Chondrocyte (in vitro differentiated cells): ENCODE measurements around the gene MSH3. TPM values are rescaled to one million over a fixed set of nuclear protein-coding genes. Genes with fewer than 3 reads are reported as not detected.

ENCODE experiments used
- DNase-seq: peaks from one replicate; pipeline ENCODE4 v3.0.0; 2021; ENCODE audit warnings: mixed read lengths, low spot score
- H3K27ac Mint-ChIP-seq: one replicate; pipeline ENCODE4 v1.8.0; 2021; ENCODE audit warnings: mild to moderate bottlenecking, moderate library complexity, mixed read lengths; ENCODE audit not compliant: unreplicated experiment
- H3K27me3 Mint-ChIP-seq: 2 replicates; pipeline ENCODE4 v1.8.0; 2021; ENCODE audit warnings: low read depth, mixed read lengths
- H3K36me3 Mint-ChIP-seq: 2 replicates; pipeline ENCODE4 v1.8.0; 2021; ENCODE audit warnings: low read depth, mixed read lengths
- H3K4me1 Mint-ChIP-seq: 2 replicates; pipeline ENCODE4 v1.8.0; 2021; ENCODE audit warnings: low read depth, mild to moderate bottlenecking, mixed read lengths
- H3K4me3 Mint-ChIP-seq: one replicate; pipeline ENCODE4 v1.8.0; 2021; ENCODE audit warnings: mild to moderate bottlenecking, moderate library complexity, mixed read lengths; ENCODE audit not compliant: unreplicated experiment
- H3K9me3 Mint-ChIP-seq: 2 replicates; pipeline ENCODE4 v1.8.0; 2021; ENCODE audit warnings: low read depth, mixed read lengths
- CTCF ChIP-seq: fragments of 200-600 bp; sonication (generic); IDR thresholded peaks from 2 replicates; pipeline ENCODE4 v1.5.0; 2021; ENCODE audit warnings: antibody characterized with exemption, mild to moderate bottlenecking, moderate library complexity
- total RNA-seq: library from RNA; stranded (reverse); gene quantifications from 3 replicates; pipeline ENCODE4 v1.2.1, GENCODE V29; 2021

MSH3 gene
- total RNA-seq, 1 donor from 2014 or later = 11.9 TPM

GRCh38 chr5:80852331-80853245 lies 198.1 kb downstream of the MSH3 start:
- Mint-ChIP-seq H3K36me3 (peaks cover 31% of the 10 kb centered on the region), H3K9me3 (peaks cover 28% of the 10 kb centered on the region), H3K4me1 (no peaks in the 10 kb centered on the region), H3K27me3 (no peaks in the 10 kb centered on the region), H3K27ac (no peak overlapping the region), H3K4me3 (no peak overlapping the region)
- DNase-seq = no peak
- TF ChIP-seq CTCF = no peak

GRCh38 chr5:80853413-80853812 lies 199.0 kb downstream of the MSH3 start:
- no peak for DNase-seq
- H3K4me1 Mint-ChIP-seq = no peaks in the 10 kb centered on the region
- TF ChIP-seq CTCF = no peak
- no peaks in the 10 kb centered on the region for H3K27me3 Mint-ChIP-seq
- no peak overlapping the region for H3K4me3 Mint-ChIP-seq
- H3K27ac Mint-ChIP-seq = no peak overlapping the region
- H3K36me3 Mint-ChIP-seq = peaks cover 28% of the 10 kb centered on the region
- peaks cover 26% of the 10 kb centered on the region for H3K9me3 Mint-ChIP-seq

- Mint-ChIP-seq H3K27ac (no peak overlapping the region), H3K4me3 (no peak overlapping the region), H3K36me3 (peaks cover 24% of the 10 kb centered on the region), H3K4me1 (no peaks in the 10 kb centered on the region), H3K27me3 (no peaks in the 10 kb centered on the region), H3K9me3 (peaks cover 23% of the 10 kb centered on the region)
- no peak for DNase-seq
- TF ChIP-seq CTCF = no peak
Measured at GRCh38 chr5:80854583-80854982, 200.1 kb downstream of the MSH3 start.

GRCh38 chr5:80860924-80861613 lies 206.6 kb downstream of the MSH3 start:
- Mint-ChIP-seq H3K4me3 (peak overlapping the region; percentile 8), H3K27me3 (no peaks in the 10 kb centered on the region), H3K4me1 (peaks cover 34% of the 10 kb centered on the region), H3K27ac (peak overlapping the region; percentile 82), H3K36me3 (peaks cover 12% of the 10 kb centered on the region), H3K9me3 (peaks cover 11% of the 10 kb centered on the region)
- DNase-seq = no peak
- no peak for TF ChIP-seq CTCF

- Mint-ChIP-seq H3K36me3 (peaks cover 7% of the 10 kb centered on the region), H3K4me1 (peaks cover 34% of the 10 kb centered on the region), H3K27me3 (no peaks in the 10 kb centered on the region), H3K27ac (peak overlapping the region; percentile 17), H3K4me3 (no peak overlapping the region), H3K9me3 (peaks cover 4% of the 10 kb centered on the region)
- DNase-seq = no peak
- no peak for TF ChIP-seq CTCF
Measured at GRCh38 chr5:80863708-80864107, 209.3 kb downstream of the MSH3 start.
